ENCODE data around the gene ITPR2. TPM values are rescaled to one million over a fixed set of nuclear protein-coding genes. Genes with fewer than 3 reads are reported as not detected.

The ITPR2 gene
- polyA plus RNA-seq, 1 experiment: 3.5 TPM

DNA sequence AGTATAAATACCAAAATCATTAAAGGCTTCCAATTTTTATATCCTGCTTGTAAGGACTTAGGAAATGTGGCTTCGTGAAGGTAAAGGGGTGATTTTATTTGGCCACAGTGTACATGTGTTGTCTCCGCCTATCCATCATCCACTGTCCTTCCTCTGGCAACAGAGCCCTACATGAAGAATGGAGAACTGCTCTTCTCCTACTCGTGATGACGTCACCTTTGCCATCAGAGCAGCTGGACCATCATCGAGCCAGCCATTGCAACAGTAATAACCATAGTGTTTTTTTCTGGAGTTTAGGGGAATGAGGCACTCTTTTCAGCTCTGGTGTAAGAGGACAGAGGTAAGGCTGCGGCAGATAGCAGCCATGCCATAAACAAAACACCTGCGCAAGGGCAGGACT lies 19.2 kb downstream of the ITPR2 start:
- TF ChIP-seq, protein P1, sequence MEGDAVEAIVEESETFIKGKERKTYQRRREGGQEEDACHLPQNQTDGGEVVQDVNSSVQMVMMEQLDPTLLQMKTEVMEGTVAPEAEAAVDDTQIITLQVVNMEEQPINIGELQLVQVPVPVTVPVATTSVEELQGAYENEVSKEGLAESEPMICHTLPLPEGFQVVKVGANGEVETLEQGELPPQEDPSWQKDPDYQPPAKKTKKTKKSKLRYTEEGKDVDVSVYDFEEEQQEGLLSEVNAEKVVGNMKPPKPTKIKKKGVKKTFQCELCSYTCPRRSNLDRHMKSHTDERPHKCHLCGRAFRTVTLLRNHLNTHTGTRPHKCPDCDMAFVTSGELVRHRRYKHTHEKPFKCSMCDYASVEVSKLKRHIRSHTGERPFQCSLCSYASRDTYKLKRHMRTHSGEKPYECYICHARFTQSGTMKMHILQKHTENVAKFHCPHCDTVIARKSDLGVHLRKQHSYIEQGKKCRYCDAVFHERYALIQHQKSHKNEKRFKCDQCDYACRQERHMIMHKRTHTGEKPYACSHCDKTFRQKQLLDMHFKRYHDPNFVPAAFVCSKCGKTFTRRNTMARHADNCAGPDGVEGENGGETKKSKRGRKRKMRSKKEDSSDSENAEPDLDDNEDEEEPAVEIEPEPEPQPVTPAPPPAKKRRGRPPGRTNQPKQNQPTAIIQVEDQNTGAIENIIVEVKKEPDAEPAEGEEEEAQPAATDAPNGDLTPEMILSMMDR (IDR thresholded peaks at IDR 0.05; ENCODE audit: insufficient read depth, low read depth, low read length): no peak
- no peak overlapping the region for H3K4me3 ChIP-seq (ENCODE audit: low read depth, low read length)
- no peaks in the 10 kb centered on the region for H3K27me3 ChIP-seq (ENCODE audit: control insufficient read depth, insufficient read depth, low read length)
- no peak for DNase-seq (ENCODE audit: low read depth)
- CTCF ChIA-PET: interaction anchor here (0.7 to 1.5 kb wide), 2 partner anchors 19 to 31 kb away, joined by 3 to 4 read pairs; partner anchors contain the start of gene ITPR2
- H3K36me3 ChIP-seq (ENCODE audit: control insufficient read depth, insufficient read depth, low read length): no peaks in the 10 kb centered on the region
- POLR2A ChIA-PET: no interaction called here

DNA sequence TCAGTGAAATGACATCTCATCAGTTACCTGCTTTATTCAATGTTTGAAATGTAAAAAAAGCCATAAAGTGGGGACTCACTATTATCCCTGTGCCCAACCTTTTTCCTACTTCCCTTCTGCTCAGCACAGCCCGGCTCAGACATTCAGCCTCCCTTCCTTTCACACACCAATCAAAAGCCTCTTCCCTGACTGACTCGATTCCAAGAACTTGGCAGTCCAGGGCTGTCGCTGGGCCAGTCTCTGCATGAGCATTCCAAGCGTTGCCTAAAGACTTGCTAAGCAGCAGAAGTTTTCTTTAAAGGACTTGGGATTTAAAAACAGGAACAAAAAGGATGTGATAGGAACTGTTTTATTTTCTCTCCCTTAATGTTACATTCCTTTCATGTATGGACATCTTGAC lies 22.7 kb downstream of the ITPR2 start:
- no peak for DNase-seq (ENCODE audit: low read depth)

DNA sequence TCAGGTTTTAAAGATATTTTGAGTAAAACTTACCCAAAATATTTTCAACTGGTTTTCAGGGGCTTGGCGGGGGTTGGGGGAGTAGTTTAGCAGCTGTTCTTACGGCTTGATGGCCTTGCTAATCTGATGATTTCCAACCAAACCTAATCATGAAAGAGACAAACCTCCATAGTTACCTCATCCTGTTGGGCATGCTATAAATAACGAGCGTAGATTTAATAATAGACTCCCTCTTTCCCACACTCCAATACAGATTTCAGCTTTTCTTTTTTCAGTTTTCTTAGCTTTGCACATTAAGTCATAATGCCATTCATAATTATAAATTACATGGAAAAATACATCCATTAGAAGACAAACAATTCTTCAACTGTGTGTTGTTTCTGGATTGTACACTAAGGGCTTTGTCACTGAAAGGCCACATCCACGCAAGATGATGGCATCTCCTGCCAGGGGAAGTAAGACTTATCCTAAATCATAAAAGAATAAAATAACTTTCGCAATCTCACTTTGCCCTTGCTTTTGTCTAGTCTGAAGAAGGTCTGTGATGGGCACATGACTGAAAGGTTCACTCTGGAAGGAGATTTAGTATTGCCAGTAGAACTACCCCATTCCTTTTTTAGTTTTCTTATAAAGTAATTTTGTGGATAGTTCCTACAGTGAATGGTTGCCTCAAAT lies 23.2 kb downstream of the ITPR2 start:
- Histone ChIP-seq H3K4me3 (ENCODE audit: low read depth, low read length) (no peak overlapping the region), H3K36me3 (ENCODE audit: control insufficient read depth, insufficient read depth, low read length) (no peaks in the 10 kb centered on the region), H3K27me3 (ENCODE audit: control insufficient read depth, insufficient read depth, low read length) (no peaks in the 10 kb centered on the region)
- ChIA-PET POLR2A (no interaction called here), CTCF (interaction anchor here (0.5 to 0.7 kb wide), 2 partner anchors 75 to 732 kb away, joined by 3 to 4 read pairs; no protein-coding TSS in a partner anchor)
- DNase-seq (ENCODE audit: low read depth): no peak
- TF ChIP-seq, protein P1 (IDR thresholded peaks at IDR 0.05; ENCODE audit: insufficient read depth, low read depth, low read length): no peak

More for the DNA sequence above, 22.7 kb downstream of the ITPR2 start:
- H3K36me3 ChIP-seq (ENCODE audit: control insufficient read depth, insufficient read depth, low read length): no peaks in the 10 kb centered on the region
- TF ChIP-seq, protein P1 (IDR thresholded peaks at IDR 0.05; ENCODE audit: insufficient read depth, low read depth, low read length): no peak
- H3K4me3 ChIP-seq (ENCODE audit: low read depth, low read length): no peak overlapping the region
- ChIA-PET POLR2A (no interaction called here), CTCF (no interaction called here)
- no peaks in the 10 kb centered on the region for H3K27me3 ChIP-seq (ENCODE audit: control insufficient read depth, insufficient read depth, low read length)

DNA sequence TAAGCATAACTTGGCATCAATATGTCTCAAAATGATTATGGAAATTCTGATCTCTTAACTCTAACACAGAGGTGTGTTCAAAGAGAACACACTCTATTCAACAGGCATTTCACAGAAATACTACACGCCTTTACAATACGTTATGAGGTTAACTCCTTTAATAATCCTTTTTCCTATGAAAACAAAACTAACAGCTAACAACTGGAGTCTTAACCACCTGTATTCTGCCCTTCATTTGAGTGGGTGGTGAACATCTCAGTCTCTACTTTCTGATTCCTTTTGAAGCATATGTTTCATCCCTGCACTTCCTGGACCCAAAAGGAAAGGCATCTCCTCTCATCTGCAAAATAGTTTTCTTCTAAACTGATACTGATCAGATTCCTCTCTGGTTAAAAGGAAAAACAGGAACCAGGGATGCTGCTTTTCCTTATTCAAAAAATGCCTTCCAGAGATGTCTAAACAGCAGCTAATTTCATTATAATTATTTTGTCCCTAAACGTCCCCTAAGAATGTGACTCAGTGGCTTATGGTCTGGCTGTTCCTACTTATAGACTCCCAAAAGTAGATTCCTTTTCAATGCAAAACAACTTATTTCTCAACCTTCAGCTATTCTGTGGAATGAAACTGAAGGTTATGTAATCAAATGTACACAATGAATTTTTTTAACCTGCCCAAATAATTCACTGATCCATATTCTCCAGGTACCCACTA lies 24.1 kb downstream of the ITPR2 start:
- DNase-seq (ENCODE audit: low read depth): no peak
- TF ChIP-seq, protein P1 (IDR thresholded peaks at IDR 0.05; ENCODE audit: insufficient read depth, low read depth, low read length): no peak
- Histone ChIP-seq H3K4me3 (ENCODE audit: low read depth, low read length) (no peak overlapping the region), H3K27me3 (ENCODE audit: control insufficient read depth, insufficient read depth, low read length) (no peaks in the 10 kb centered on the region), H3K36me3 (ENCODE audit: control insufficient read depth, insufficient read depth, low read length) (no peaks in the 10 kb centered on the region)
- CTCF ChIA-PET: interaction anchor here (0.5 to 1.2 kb wide), 4 partner anchors 24 to 732 kb away, joined by 3 to 5 read pairs (median 4); partner anchors contain the start of gene ITPR2
- POLR2A ChIA-PET: no interaction called here

DNA sequence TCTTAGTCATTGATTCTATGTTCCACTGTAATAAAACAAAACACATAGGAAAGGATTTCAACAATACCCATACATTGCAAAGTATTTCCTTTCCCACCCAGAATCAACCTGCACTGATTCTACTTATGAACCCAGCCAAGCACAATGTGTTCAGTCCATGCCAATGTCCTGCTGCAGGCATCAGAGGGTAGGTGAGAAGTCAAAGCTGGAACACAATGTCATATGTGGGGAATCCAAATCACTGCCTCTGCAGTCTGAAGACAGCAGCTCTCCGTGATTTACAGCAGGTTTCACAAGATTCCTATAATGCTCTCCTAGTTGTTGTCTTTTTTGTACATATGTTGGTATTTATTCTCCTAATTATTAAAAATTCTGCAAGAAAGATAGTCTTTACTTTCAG lies 25.7 kb downstream of the ITPR2 start:
- POLR2A ChIA-PET: no interaction called here
- no peaks in the 10 kb centered on the region for H3K36me3 ChIP-seq (ENCODE audit: control insufficient read depth, insufficient read depth, low read length)
- DNase-seq (ENCODE audit: low read depth): no peak
- no peak overlapping the region for H3K4me3 ChIP-seq (ENCODE audit: low read depth, low read length)
- CTCF ChIA-PET: no interaction called here
- no peaks in the 10 kb centered on the region for H3K27me3 ChIP-seq (ENCODE audit: control insufficient read depth, insufficient read depth, low read length)
- TF ChIP-seq, protein P1 (IDR thresholded peaks at IDR 0.05; ENCODE audit: insufficient read depth, low read depth, low read length): no peak

Measured in BJ (cell line).